SU-DHL-6 (cell line): Measurements from ENCODE around the gene PRDM10.
A peak's percentile ranks its signal among the peaks of the same experiment; 100 is the strongest.

Experiments
- H2AFZ ChIP-seq: fragments of 200-600 bp; sonication (generic); 2 replicates; pipeline ENCODE4 v1.6.1; 2014; ENCODE audit warnings: low read depth, mild to moderate bottlenecking, moderate library complexity, mixed read lengths, antibody characterized with exemption, low read length; ENCODE audit not compliant: severe bottlenecking
- H3F3A ChIP-seq: fragments of 200-600 bp; shearing (Covaris generic); 2 replicates; pipeline ENCODE4 v1.6.0; 2016; ENCODE audit warnings: antibody characterized with exemption, mild to moderate bottlenecking; ENCODE audit not compliant: insufficient read depth
- H3K27ac ChIP-seq: fragments of 200-600 bp; sonication (generic); 2 replicates; pipeline ENCODE4 v1.5.1; 2016; ENCODE audit warnings: low read depth, mild to moderate bottlenecking, low read length, moderate library complexity, mixed read lengths
- H3K27me3 ChIP-seq: fragments of 200-600 bp; sonication (generic), shearing (Covaris generic); 2 replicates; pipeline ENCODE4 v1.6.0; 2014; ENCODE audit warnings: mild to moderate bottlenecking, low read length
- H3K36me3 ChIP-seq: fragments of 200-600 bp; sonication (generic); 2 replicates; pipeline ENCODE4 v1.6.1; 2014; ENCODE audit warnings: mild to moderate bottlenecking, low read length, mixed read lengths
- H3K4me2 ChIP-seq: fragments of 300-600, 200-600 bp; shearing (Covaris generic), sonication (generic); 2 replicates; pipeline ENCODE4 v1.6.0; 2014; ENCODE audit warnings: low read length, low read depth, mild to moderate bottlenecking; ENCODE audit not compliant: poor library complexity, severe bottlenecking
- H3K4me3 ChIP-seq: fragments of 200-600 bp; sonication (generic); 2 replicates; pipeline ENCODE4 v1.5.1; 2014; ENCODE audit warnings: antibody characterized with exemption, low read length, mild to moderate bottlenecking, mixed read lengths; ENCODE audit not compliant: insufficient read depth, poor library complexity, severe bottlenecking
- H3K79me2 ChIP-seq: fragments of 200-600 bp; sonication (generic); 2 replicates; pipeline ENCODE4 v1.6.1; 2014; ENCODE audit warnings: mild to moderate bottlenecking, low read length, moderate library complexity; ENCODE audit not compliant: insufficient read depth
- H3K9ac ChIP-seq: fragments of 200-600 bp; sonication (generic); 2 replicates; pipeline ENCODE4 v1.7.0; 2014; ENCODE audit warnings: mild to moderate bottlenecking, low read length
- H3K9me2 ChIP-seq: fragments of 200-600 bp; sonication (generic); replicated peaks from 2 replicates; pipeline ENCODE4 v1.6.1; 2014; ENCODE audit warnings: low read length; ENCODE audit not compliant: insufficient read depth
- H3K9me3 ChIP-seq: fragments of 200-600 bp; sonication (generic); 2 replicates; pipeline ENCODE4 v1.6.1; 2014; ENCODE audit warnings: low read length, mixed read lengths; ENCODE audit not compliant: insufficient read depth
- H4K20me1 ChIP-seq: fragments of 200-600 bp; sonication (generic); 2 replicates; pipeline ENCODE4 v1.6.1; 2014; ENCODE audit warnings: low read depth, mild to moderate bottlenecking, antibody characterized with exemption, low read length, moderate library complexity, mixed read lengths
- CTCF ChIP-seq: fragments of 200-600 bp; sonication (generic); IDR thresholded peaks from one replicate; pipeline ENCODE4 v1.5.1; 2017; ENCODE audit warnings: antibody characterized with exemption, mild to moderate bottlenecking, low read length, moderate library complexity; ENCODE audit not compliant: insufficient read depth, poor library complexity, severe bottlenecking
- EZH2phosphoT487 ChIP-seq: fragments of 200-600 bp; sonication (generic), shearing (Covaris generic); conservative IDR thresholded peaks from 2 replicates; pipeline ENCODE4 v1.6.1; 2018; ENCODE audit warnings: mild to moderate bottlenecking, antibody characterized with exemption, low read length, moderate library complexity, mixed read lengths

Gene PRDM10

GRCh38 chr11:129999407-129999806 lies 3.2 kb downstream of the PRDM10 start:
- no peak overlapping the region for H3K4me3 ChIP-seq
- H3K4me2 ChIP-seq = peak overlapping the region; percentile 59
- H3F3A ChIP-seq = peaks cover 57% of the 10 kb centered on the region
- peaks cover 23% of the 10 kb centered on the region for H3K79me2 ChIP-seq
- no peaks in the 10 kb centered on the region for H3K36me3 ChIP-seq
- TF ChIP-seq EZH2phosphoT487 (no peak), CTCF (no peak)
- H3K27me3 ChIP-seq = no peaks in the 10 kb centered on the region
- H3K9ac ChIP-seq = no peak overlapping the region
- no peaks in the 10 kb centered on the region for H3K9me3 ChIP-seq
- no peaks in the 10 kb centered on the region for H3K9me2 ChIP-seq
- H3K27ac ChIP-seq = peak overlapping the region; percentile 86
- H2AFZ ChIP-seq = no peak overlapping the region
- H4K20me1 ChIP-seq = no peaks in the 10 kb centered on the region

- Histone ChIP-seq H3K27ac (peak overlapping the region; percentile 86), H3F3A (peaks cover 54% of the 10 kb centered on the region), H4K20me1 (no peaks in the 10 kb centered on the region)
Observed at GRCh38 chr11:129998905-129999304, 3.7 kb downstream of the PRDM10 start.

GRCh38 chr11:129998107-129998506 lies 4.5 kb downstream of the PRDM10 start:
- peak overlapping the region; percentile 86 for H3K27ac ChIP-seq
- H3K9me3 ChIP-seq = no peaks in the 10 kb centered on the region
- H3K36me3 ChIP-seq = no peaks in the 10 kb centered on the region
- no peak overlapping the region for H2AFZ ChIP-seq
- peaks cover 49% of the 10 kb centered on the region for H3F3A ChIP-seq
- no peaks in the 10 kb centered on the region for H4K20me1 ChIP-seq
- no peaks in the 10 kb centered on the region for H3K9me2 ChIP-seq
- H3K27me3 ChIP-seq = no peaks in the 10 kb centered on the region
- H3K4me2 ChIP-seq = peak overlapping the region; percentile 59
- TF ChIP-seq CTCF = no peak
- H3K4me3 ChIP-seq = no peak overlapping the region
- H3K79me2 ChIP-seq = peaks cover 23% of the 10 kb centered on the region
- H3K9ac ChIP-seq = peak overlapping the region; percentile 42

More at GRCh38 chr11:129998905-129999304, 3.7 kb downstream of the PRDM10 start:
- Histone ChIP-seq H3K9me2 (no peaks in the 10 kb centered on the region), H2AFZ (no peak overlapping the region), H3K9ac (peak overlapping the region; percentile 42), H3K79me2 (peaks cover 23% of the 10 kb centered on the region), H3K27me3 (no peaks in the 10 kb centered on the region), H3K36me3 (no peaks in the 10 kb centered on the region), H3K4me3 (no peak overlapping the region), H3K4me2 (peak overlapping the region; percentile 59), H3K9me3 (no peaks in the 10 kb centered on the region)
- TF ChIP-seq EZH2phosphoT487 = no peak
- TF ChIP-seq CTCF = no peak
